ENCODE measurements around the gene SMOC1.

DNA sequence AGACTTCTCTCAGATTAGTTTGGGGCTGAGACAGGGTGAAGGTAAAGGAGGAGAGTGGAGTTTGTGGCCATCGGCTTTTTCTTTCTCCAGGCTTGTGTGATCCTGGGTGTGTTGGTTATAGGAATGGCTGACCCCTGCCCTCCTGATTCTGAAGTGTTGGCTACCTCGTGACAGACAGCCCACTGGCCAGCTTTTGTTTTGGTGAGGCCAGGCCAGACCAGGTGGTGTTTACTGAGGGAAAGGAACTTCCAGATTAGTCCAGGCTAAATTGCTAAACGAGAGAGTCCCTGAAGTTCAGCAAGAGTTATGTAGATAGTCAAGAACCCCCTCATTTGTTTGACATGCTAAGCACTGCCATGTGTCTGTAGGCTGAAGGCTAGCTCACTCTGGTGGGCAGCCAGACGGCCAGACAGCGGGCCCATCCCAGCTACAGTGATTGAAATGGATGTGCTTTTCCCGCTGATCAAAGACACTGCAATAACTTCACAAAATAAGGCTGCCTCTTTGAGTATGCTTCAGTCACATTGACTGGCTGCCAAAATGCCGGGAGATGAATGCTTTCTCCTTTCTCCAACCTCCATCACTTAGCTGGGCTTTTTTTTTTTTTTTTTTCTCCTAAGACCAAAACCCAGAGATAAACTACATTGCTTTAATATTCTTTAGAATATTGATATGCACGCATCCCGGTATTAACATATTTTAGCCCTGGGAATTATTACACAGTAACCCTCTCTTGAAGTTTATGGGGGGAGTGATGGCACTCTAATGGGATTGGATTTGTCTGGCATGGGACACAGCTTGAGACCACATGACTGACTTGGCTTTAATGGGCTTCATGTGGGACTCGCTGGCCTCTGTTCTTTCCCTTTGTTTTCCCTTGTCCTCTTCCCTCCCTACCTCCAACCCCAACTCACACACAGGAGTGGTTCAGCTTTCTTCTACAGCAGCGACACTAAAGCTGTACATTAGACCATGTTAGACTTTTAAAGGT lies 76.9 kb downstream of the SMOC1 start:
- TF ChIP-seq, protein P1, sequence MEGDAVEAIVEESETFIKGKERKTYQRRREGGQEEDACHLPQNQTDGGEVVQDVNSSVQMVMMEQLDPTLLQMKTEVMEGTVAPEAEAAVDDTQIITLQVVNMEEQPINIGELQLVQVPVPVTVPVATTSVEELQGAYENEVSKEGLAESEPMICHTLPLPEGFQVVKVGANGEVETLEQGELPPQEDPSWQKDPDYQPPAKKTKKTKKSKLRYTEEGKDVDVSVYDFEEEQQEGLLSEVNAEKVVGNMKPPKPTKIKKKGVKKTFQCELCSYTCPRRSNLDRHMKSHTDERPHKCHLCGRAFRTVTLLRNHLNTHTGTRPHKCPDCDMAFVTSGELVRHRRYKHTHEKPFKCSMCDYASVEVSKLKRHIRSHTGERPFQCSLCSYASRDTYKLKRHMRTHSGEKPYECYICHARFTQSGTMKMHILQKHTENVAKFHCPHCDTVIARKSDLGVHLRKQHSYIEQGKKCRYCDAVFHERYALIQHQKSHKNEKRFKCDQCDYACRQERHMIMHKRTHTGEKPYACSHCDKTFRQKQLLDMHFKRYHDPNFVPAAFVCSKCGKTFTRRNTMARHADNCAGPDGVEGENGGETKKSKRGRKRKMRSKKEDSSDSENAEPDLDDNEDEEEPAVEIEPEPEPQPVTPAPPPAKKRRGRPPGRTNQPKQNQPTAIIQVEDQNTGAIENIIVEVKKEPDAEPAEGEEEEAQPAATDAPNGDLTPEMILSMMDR (conservative IDR thresholded peaks at IDR 0.05; ENCODE audit: low read depth, low read length): no peak
- TF ChIP-seq EZH2 (IDR thresholded peaks at IDR 0.05; ENCODE audit: low read length, unreplicated experiment) (no peak), EZH2phosphoT487 (IDR thresholded peaks at IDR 0.05; ENCODE audit: borderline replicate concordance, low read length) (no peak)

Measured in PC-3 (cell line).